Retinal pigment epithelial cell (primary cell): ENCODE results near the gene TOMM20.
"Not testable (repeated sequence)": the region's sequence is repeated elsewhere in the genome, so short reads cannot be mapped to it uniquely, and the experiment has no call there.

Source experiments
- DNase-seq: peaks from one replicate; pipeline ENCODE4 v3.0.0-alpha.2; 2010; ENCODE audit warnings: low read depth
- H3K4me3 ChIP-seq: 2 replicates; pipeline ENCODE4 v1.5.1; 2011; ENCODE audit warnings: mild to moderate bottlenecking, low read length, control low read depth, moderate library complexity
- CTCF ChIP-seq: conservative IDR thresholded peaks from 2 replicates; pipeline ENCODE4 v1.5.1; 2011; ENCODE audit warnings: low read depth, low read length, control low read depth, inconsistent platforms

TOMM20 gene

GRCh38 chr1:235074523-235075047 is 54.1 kb downstream of the TOMM20 start:
- no peak for DNase-seq
- H3K4me3 ChIP-seq = no peak overlapping the region
- no peak for TF ChIP-seq CTCF

- H3K4me3 ChIP-seq = no peak overlapping the region
These were observed 54.6 kb downstream of the TOMM20 start for GRCh38 chr1:235073968-235074522.

GRCh38 chr1:235073331-235073967 is 55.2 kb downstream of the TOMM20 start:
- TF ChIP-seq CTCF = no peak

More at GRCh38 chr1:235073968-235074522, 54.6 kb downstream of the TOMM20 start:
- no peak for DNase-seq
- TF ChIP-seq CTCF = no peak

GRCh38 chr1:235072577-235072976 is 56.1 kb downstream of the TOMM20 start:
- not testable (repeated sequence) for H3K4me3 ChIP-seq, DNase-seq

More at GRCh38 chr1:235073331-235073967, 55.2 kb downstream of the TOMM20 start:
- no peak overlapping the region for H3K4me3 ChIP-seq
- no peak for DNase-seq

- no peak overlapping the region for H3K4me3 ChIP-seq
- DNase-seq = no peak
- TF ChIP-seq CTCF = no peak
These were observed 56.5 kb downstream of the TOMM20 start for GRCh38 chr1:235072096-235072495.

- DNase-seq = no peak
- TF ChIP-seq CTCF = no peak
- H3K4me3 ChIP-seq = no peak overlapping the region
These were observed 57.8 kb downstream of the TOMM20 start for GRCh38 chr1:235070819-235071218.

- no peak overlapping the region for H3K4me3 ChIP-seq
- TF ChIP-seq CTCF = no peak
- DNase-seq = peak; percentile 84
These were observed 58.8 kb downstream of the TOMM20 start for GRCh38 chr1:235069577-235070563.
